Measurements from ENCODE around the gene LRRC59. TPM values are rescaled to one million over a fixed set of nuclear protein-coding genes. Genes with fewer than 3 reads are reported as not detected.

The LRRC59 gene
- polyA plus RNA-seq, 4 donors = 51.0 to 108 (median 64.0) TPM

DNA sequence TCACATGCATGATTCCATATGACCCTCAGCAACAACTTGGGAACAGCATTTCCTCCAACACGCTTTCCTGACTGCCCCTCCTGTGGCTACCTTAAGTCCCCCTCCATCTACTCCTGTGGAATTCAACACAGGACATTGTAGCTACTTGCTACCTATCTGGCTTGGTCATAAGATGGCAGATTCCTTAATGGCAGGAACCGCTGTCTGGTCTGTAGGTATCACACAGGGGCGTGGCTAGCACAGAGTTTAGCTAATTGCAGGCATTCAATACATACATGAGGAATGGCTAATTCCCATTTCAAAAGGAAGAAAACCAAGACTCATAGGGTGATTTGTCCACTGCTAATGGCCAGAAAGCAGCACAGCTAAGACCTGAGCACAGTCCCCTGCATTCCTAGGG, 8.6 kb downstream of the LRRC59 start:
- peaks cover 0 to 7% (median 0%) of the 10 kb centered on the region in 3 donors for H3K4me1 ChIP-seq (ENCODE audit: control insufficient read depth in 3 of 3, insufficient read depth in 2 of 3, low read depth in 1 of 3, low read length in 2 of 3)
- 94 to 97% (median 97%) methylated on average over 3 of the region's 3 CpGs for WGBS, 3 donors
- no peaks in the 10 kb centered on the region for H3K27me3 ChIP-seq (ENCODE audit: control insufficient read depth in 3 of 3, insufficient read depth in 3 of 3, low read length in 3 of 3)
- DNase-seq = no peak
- H3K36me3 ChIP-seq (ENCODE audit: control insufficient read depth in 3 of 3, insufficient read depth in 2 of 3, low read depth in 1 of 3, low read length in 3 of 3) = peaks cover 30 to 81% (median 45%) of the 10 kb centered on the region in 3 donors
- H3K9me3 ChIP-seq (ENCODE audit: control insufficient read depth in 2 of 2, insufficient read depth in 1 of 2, low read depth in 1 of 2, low read length in 1 of 2) = no peaks in the 10 kb centered on the region
- no peak for FAIRE-seq
- H3K27ac ChIP-seq (ENCODE audit: low read depth in 1 of 3, low read length in 2 of 3) = no peak overlapping the region
- no peak overlapping the region for H3K4me3 ChIP-seq (ENCODE audit: low read depth in 1 of 3, low read length in 3 of 3)

DNA sequence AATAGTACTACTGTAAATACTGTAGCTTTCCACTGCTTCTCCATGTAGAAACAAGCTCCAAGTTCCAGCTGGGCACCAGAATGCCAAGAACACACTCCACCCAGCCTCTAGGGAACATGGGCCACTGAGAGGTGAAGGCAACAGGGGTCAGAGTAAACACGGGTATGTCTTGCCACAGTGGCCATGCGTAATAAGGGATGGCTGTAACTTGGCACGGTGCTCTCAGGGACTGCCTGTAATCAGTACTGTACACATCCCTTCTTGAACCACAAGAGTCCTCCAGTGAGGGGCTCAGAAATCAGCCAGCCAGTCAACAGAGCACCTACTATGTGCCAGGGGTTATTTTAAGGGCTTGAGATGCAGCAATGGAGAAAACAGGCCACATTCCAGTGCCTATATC, 10.8 kb downstream of the LRRC59 start:
- no peak for DNase-seq
- H3K9me3 ChIP-seq (ENCODE audit: control insufficient read depth in 2 of 2, insufficient read depth in 1 of 2, low read depth in 1 of 2, low read length in 1 of 2) = no peaks in the 10 kb centered on the region
- H3K36me3 ChIP-seq (ENCODE audit: control insufficient read depth in 3 of 3, insufficient read depth in 2 of 3, low read depth in 1 of 3, low read length in 3 of 3) = peaks cover 29 to 72% (median 38%) of the 10 kb centered on the region in 3 donors
- H3K4me3 ChIP-seq (ENCODE audit: low read depth in 1 of 3, low read length in 3 of 3) = no peak overlapping the region
- H3K4me1 ChIP-seq (ENCODE audit: control insufficient read depth in 3 of 3, insufficient read depth in 2 of 3, low read depth in 1 of 3, low read length in 2 of 3) = no peaks in the 10 kb centered on the region
- H3K27me3 ChIP-seq (ENCODE audit: control insufficient read depth in 3 of 3, insufficient read depth in 3 of 3, low read length in 3 of 3) = no peaks in the 10 kb centered on the region
- H3K27ac ChIP-seq (ENCODE audit: low read depth in 1 of 3, low read length in 2 of 3) = no peak overlapping the region
- 83 to 86% (median 83%) methylated on average over 3 of the region's 3 CpGs for WGBS, 3 donors
- no peak for FAIRE-seq

DNA sequence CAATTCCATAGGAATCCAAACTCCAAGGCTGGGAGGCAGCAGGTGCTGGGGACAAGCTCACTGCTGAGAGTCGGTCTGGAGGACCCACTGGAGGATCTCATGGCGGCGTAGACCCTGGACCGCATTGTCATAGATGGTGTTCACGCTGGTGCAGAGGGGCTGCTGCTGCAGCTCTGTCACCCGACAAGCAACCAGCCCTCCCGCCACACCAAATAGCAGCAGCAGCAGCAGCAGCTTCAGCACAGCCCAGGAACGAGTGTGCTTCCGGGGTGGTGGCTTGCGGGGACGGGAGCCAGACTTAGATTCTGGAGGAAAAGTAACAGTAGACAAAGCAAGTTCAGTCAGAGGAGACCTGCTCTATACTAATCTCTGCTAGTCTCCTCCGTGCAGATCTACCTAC, 14.4 kb downstream of the LRRC59 start:
- Histone ChIP-seq H3K36me3 (ENCODE audit: control insufficient read depth in 3 of 3, insufficient read depth in 2 of 3, low read depth in 1 of 3, low read length in 3 of 3) (peaks cover 21 to 73% (median 28%) of the 10 kb centered on the region in 3 donors), H3K4me1 (ENCODE audit: control insufficient read depth in 3 of 3, insufficient read depth in 2 of 3, low read depth in 1 of 3, low read length in 2 of 3) (no peaks in the 10 kb centered on the region), H3K4me3 (ENCODE audit: low read depth in 1 of 3, low read length in 3 of 3) (no peak overlapping the region), H3K27ac (ENCODE audit: low read depth in 1 of 3, low read length in 2 of 3) (no peak overlapping the region), H3K9me3 (ENCODE audit: control insufficient read depth in 2 of 2, insufficient read depth in 1 of 2, low read depth in 1 of 2, low read length in 1 of 2) (no peaks in the 10 kb centered on the region), H3K27me3 (ENCODE audit: control insufficient read depth in 3 of 3, insufficient read depth in 3 of 3, low read length in 3 of 3) (no peaks in the 10 kb centered on the region)
- no peak for DNase-seq
- WGBS, 3 donors = 93 to 94% (median 93%) methylated on average over 12 of the region's 12 CpGs
- no peak for FAIRE-seq

DNA sequence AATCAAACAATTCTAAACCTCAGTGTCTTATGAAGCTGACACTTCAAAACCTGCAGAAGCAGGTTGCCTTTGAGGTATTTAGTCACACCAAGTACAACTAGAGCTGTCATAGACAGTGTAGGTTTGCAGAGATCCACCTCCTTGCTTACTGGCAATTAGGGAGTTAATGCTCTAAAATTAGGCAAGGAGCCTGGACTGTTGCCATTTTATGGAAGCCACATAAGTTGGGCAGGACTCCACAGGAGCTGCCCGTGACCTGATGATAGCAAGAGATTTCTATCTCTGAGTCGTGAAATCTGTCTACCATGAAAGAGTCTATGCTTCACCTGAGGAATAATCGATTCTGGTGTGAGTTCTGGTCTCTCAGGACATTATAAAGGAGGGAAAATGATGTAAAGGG, 15.4 kb downstream of the LRRC59 start:
- Histone ChIP-seq H3K36me3 (ENCODE audit: control insufficient read depth in 3 of 3, insufficient read depth in 2 of 3, low read depth in 1 of 3, low read length in 3 of 3) (peaks cover 16 to 64% (median 21%) of the 10 kb centered on the region in 3 donors), H3K27me3 (ENCODE audit: control insufficient read depth in 3 of 3, insufficient read depth in 3 of 3, low read length in 3 of 3) (no peaks in the 10 kb centered on the region), H3K27ac (ENCODE audit: low read depth in 1 of 3, low read length in 2 of 3) (no peak overlapping the region), H3K4me1 (ENCODE audit: control insufficient read depth in 3 of 3, insufficient read depth in 2 of 3, low read depth in 1 of 3, low read length in 2 of 3) (no peaks in the 10 kb centered on the region), H3K9me3 (ENCODE audit: control insufficient read depth in 2 of 2, insufficient read depth in 1 of 2, low read depth in 1 of 2, low read length in 1 of 2) (no peaks in the 10 kb centered on the region), H3K4me3 (ENCODE audit: low read depth in 1 of 3, low read length in 3 of 3) (no peak overlapping the region)
- WGBS, 3 donors = 50 to 57% (median 57%) methylated on average over 3 of the region's 3 CpGs
- DNase-seq (no peak), FAIRE-seq (no peak)

DNA sequence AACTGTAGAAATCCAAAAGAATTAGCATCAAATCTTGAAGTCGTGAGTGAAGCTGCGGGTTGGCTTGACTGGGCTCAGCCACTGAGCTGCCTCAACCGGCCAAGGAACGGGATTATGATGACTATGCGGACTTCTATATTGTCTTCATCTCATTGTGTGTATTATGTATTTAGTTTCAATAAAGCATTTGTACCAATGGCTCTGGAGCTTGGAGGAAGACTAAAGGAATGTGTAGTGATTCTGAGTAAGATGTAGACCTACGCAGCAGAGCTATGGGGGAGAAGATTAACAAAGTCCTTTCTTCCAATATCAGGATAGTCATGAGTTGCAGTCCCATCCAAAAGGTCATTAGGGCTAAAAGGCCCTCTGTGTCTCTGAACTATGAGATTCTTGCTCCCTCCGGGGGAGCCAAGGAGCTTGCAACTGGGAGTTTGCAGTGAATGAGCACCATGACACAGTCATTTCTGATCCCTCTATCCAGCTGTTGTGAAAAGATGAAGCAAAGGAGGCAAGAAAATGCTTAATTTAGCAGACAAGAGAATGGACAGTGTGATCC, 16.0 kb downstream of the LRRC59 start:
- no peaks in the 10 kb centered on the region for H3K4me1 ChIP-seq (ENCODE audit: control insufficient read depth in 3 of 3, insufficient read depth in 2 of 3, low read depth in 1 of 3, low read length in 2 of 3)
- no peaks in the 10 kb centered on the region for H3K9me3 ChIP-seq (ENCODE audit: control insufficient read depth in 2 of 2, insufficient read depth in 1 of 2, low read depth in 1 of 2, low read length in 1 of 2)
- no peak for FAIRE-seq
- H3K36me3 ChIP-seq (ENCODE audit: control insufficient read depth in 3 of 3, insufficient read depth in 2 of 3, low read depth in 1 of 3, low read length in 3 of 3) = peaks cover 11 to 58% (median 19%) of the 10 kb centered on the region in 3 donors
- no peak for DNase-seq
- 87 to 95% (median 95%) methylated on average over 7 of the region's 7 CpGs for WGBS, 3 donors
- H3K27ac ChIP-seq (ENCODE audit: low read depth in 1 of 3, low read length in 2 of 3) = no peak overlapping the region
- H3K27me3 ChIP-seq (ENCODE audit: control insufficient read depth in 3 of 3, insufficient read depth in 3 of 3, low read length in 3 of 3) = no peaks in the 10 kb centered on the region
- no peak overlapping the region for H3K4me3 ChIP-seq (ENCODE audit: low read depth in 1 of 3, low read length in 3 of 3)

DNA sequence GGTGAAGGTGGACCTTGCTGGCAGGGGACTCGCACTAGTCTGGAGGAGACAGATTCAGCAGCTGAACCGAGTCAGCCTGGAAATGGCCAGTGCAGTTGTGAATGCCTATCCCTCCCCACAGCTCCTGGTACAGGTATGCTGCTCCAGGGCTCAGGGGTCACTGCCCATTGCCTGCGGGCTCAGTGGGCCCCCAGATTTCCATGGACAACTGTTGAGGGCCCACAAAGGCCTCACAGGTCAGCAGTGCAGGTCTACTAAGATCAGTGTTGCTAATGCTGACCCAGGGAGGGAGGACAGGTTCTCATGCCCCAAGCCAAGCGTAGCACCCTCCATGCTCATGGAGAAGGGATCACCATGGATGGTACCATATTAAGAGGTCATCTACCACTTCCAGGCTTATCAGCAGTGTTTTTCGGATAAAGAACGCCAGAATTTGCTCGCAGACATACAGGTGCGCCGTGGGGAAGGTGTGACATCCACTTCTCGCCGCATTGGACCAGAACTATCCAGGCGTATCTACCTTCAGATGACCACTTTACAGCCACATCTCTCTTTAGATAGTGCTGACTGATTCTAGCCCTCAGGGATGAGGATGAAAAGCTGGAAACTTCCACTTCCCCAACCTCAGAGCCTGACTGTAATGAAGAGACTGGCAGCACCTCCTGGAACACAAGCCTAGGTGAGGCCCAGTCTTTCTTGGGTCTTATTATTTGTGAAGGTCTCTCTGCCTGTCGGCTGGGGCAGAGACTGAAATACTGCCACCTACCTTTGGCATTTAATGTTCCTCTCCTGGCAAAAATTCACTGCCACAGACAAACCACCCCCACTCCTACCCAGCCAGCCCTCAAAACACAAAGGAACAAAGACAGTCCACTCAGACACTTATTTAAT, 16.7 kb downstream of the LRRC59 start:
- 88 to 93% (median 90%) methylated on average over 13 of the region's 13 CpGs for WGBS, 3 donors
- no peaks in the 10 kb centered on the region for H3K9me3 ChIP-seq (ENCODE audit: control insufficient read depth in 2 of 2, insufficient read depth in 1 of 2, low read depth in 1 of 2, low read length in 1 of 2)
- H3K4me1 ChIP-seq (ENCODE audit: control insufficient read depth in 3 of 3, insufficient read depth in 2 of 3, low read depth in 1 of 3, low read length in 2 of 3) = no peaks in the 10 kb centered on the region
- DNase-seq (no peak), FAIRE-seq (no peak)
- no peak overlapping the region for H3K4me3 ChIP-seq (ENCODE audit: low read depth in 1 of 3, low read length in 3 of 3)
- peaks cover 9 to 58% (median 18%) of the 10 kb centered on the region in 3 donors for H3K36me3 ChIP-seq (ENCODE audit: control insufficient read depth in 3 of 3, insufficient read depth in 2 of 3, low read depth in 1 of 3, low read length in 3 of 3)
- no peak overlapping the region for H3K27ac ChIP-seq (ENCODE audit: low read depth in 1 of 3, low read length in 2 of 3)
- no peaks in the 10 kb centered on the region for H3K27me3 ChIP-seq (ENCODE audit: control insufficient read depth in 3 of 3, insufficient read depth in 3 of 3, low read length in 3 of 3)

DNA sequence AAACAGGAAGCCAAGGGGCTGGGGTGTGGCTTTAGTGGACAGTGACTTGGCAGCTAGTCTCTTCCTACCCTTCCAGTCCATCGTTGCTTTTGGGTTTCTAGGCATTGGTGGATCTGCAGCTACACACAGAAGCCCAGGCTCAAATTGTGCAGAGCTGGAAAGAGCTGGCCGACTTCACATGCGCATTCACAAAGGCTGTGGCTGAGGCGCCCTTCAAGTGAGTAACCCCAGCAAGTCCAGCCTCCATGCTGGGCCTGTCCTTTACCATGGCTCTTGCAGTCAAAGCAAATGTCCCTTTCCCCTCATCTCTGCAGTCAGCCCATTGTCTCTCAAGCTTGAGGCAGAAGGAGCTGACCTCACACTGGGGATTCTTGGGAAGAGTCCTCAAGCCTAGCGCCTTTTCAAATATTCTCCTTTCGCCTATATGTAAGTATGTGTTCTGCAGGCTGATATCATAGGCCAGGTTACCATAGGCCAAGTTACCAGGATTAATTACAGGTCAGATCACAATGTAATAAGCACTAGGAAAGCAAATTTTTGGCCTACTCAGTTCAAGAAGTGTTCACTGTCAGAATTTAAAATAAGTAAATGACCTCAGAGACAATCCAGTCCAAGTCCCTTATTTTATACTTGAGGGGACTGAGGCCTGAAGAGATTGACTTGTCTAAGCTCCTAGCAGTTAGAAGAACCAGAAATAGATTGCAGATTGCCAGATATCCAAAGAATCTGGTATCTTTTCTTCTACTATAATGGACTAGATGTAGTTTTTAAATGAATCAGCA, 17.8 kb downstream of the LRRC59 start:
- Histone ChIP-seq H3K4me3 (ENCODE audit: low read depth in 1 of 3, low read length in 3 of 3) (no peak overlapping the region), H3K36me3 (ENCODE audit: control insufficient read depth in 3 of 3, insufficient read depth in 2 of 3, low read depth in 1 of 3, low read length in 3 of 3) (peaks cover 4 to 49% (median 9%) of the 10 kb centered on the region in 3 donors), H3K4me1 (ENCODE audit: control insufficient read depth in 3 of 3, insufficient read depth in 2 of 3, low read depth in 1 of 3, low read length in 2 of 3) (no peaks in the 10 kb centered on the region), H3K9me3 (ENCODE audit: control insufficient read depth in 2 of 2, insufficient read depth in 1 of 2, low read depth in 1 of 2, low read length in 1 of 2) (no peaks in the 10 kb centered on the region), H3K27me3 (ENCODE audit: control insufficient read depth in 3 of 3, insufficient read depth in 3 of 3, low read length in 3 of 3) (no peaks in the 10 kb centered on the region), H3K27ac (ENCODE audit: low read depth in 1 of 3, low read length in 2 of 3) (no peak overlapping the region)
- FAIRE-seq (no peak), DNase-seq (no peak)
- WGBS, 3 donors = 89 to 97% (median 95%) methylated on average over 6 of the region's 6 CpGs

DNA sequence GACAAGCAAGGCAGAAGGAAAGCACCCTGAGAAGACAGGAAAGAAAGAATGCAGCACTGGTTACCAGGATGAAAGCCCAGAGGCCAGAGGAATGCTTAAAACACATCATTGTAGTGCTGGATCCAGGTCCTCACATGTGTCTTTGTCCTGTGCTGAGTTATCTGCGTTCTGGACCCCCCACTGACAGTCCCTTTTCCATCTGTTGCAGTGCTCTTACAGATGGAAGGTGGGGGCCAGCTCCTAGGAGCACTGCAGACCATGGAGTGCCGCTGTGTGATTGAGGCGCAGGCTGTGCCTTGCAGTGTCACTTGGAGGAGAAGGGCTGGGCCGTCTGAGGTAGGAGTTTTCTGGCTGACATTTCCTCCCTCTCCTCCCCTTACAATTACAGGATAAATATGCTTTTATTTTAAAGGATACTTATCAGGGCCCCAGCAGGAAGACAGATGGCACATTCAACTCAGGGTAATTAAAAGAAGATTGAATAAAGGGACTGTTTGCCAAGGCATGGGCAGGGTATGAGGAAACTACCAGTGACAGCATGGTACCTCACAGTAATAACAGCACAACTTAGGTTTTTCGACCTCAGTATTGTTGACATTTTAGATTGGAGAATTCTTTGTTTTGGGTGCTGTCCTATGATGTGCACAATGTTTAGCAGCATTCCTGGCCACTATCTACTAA, 21.3 kb downstream of the LRRC59 start:
- peak in 1 of 2 donors; percentile 33 for DNase-seq
- no peak for FAIRE-seq
- Histone ChIP-seq H3K9me3 (ENCODE audit: control insufficient read depth in 2 of 2, insufficient read depth in 1 of 2, low read depth in 1 of 2, low read length in 1 of 2) (no peaks in the 10 kb centered on the region), H3K27me3 (ENCODE audit: control insufficient read depth in 3 of 3, insufficient read depth in 3 of 3, low read length in 3 of 3) (no peaks in the 10 kb centered on the region), H3K4me1 (ENCODE audit: control insufficient read depth in 3 of 3, insufficient read depth in 2 of 3, low read depth in 1 of 3, low read length in 2 of 3) (peaks cover 3 to 13% (median 7%) of the 10 kb centered on the region in 3 donors), H3K36me3 (ENCODE audit: control insufficient read depth in 3 of 3, insufficient read depth in 2 of 3, low read depth in 1 of 3, low read length in 3 of 3) (peaks cover 0 to 28% (median 0%) of the 10 kb centered on the region in 3 donors), H3K4me3 (ENCODE audit: low read depth in 1 of 3, low read length in 3 of 3) (no peak overlapping the region), H3K27ac (ENCODE audit: low read depth in 1 of 3, low read length in 2 of 3) (no peak overlapping the region)
- WGBS, 3 donors = 59 to 72% (median 70%) methylated on average over 5 of the region's 5 CpGs
